HCT116 (cell line): Measurements from ENCODE around the gene SYNGR3. TPM values are rescaled to one million over a fixed set of nuclear protein-coding genes. Genes with fewer than 3 reads are reported as not detected.
"Not testable (repeated sequence)": the region's sequence is repeated elsewhere in the genome, so short reads cannot be mapped to it uniquely, and the experiment has no call there.

Source experiments
- ATAC-seq: fragments of 200-7000 bp; cut with Tn5 transposase; 2 replicates; pipeline ENCODE4 v1.9.1; 2020; ENCODE audit warnings: mild to moderate bottlenecking, moderate library complexity
- BruUV-seq: library from RNA; stranded (reverse); fragments of 400-500 nt; replicated peaks from 2 replicates; lab custom pipeline; 2021; lab: Mats Ljungman, UMichigan
- CTCF ChIA-PET: fragments of 300-600 bp; sonication (Branson Sonifier 250); formaldehyde crosslinking; loops from one replicate; lab custom pipeline; 2021; ENCODE audit warnings: antibody characterized with exemption; lab: Charles Lee
- POLR2A ChIA-PET: fragments of 300-600, 350-600 bp; sonication (Branson Sonifier 250); formaldehyde crosslinking; loops from one replicate; lab custom pipeline; 2021; ENCODE audit warnings: antibody characterized with exemption; lab: Charles Lee
- RAD21 ChIA-PET, 2 experiments: fragments of 300-600 bp; sonication (Branson Sonifier 250); formaldehyde crosslinking; loops; one replicate each; lab custom pipeline; 2023; ENCODE audit warnings: low total read pairs in 2 of 2; ENCODE audit not compliant: uncharacterized antibody in 2 of 2, unreplicated experiment in 2 of 2, low non-redundant PET in 1 of 2; lab: Charles Lee
- DNase-seq: peaks from one replicate; pipeline ENCODE4 v3.0.0-alpha.2; 2010; ENCODE audit warnings: low read depth, low spot score
- H2AFZ ChIP-seq: fragments of 200-600 bp; shearing (Covaris generic), sonication (generic); 2 replicates; pipeline ENCODE4 v1.6.1; 2017; ENCODE audit warnings: low read depth, mixed run types, mixed read lengths, antibody characterized with exemption, low read length; ENCODE audit not compliant: poor library complexity, severe bottlenecking
- H3K27ac ChIP-seq: 2 replicates; pipeline ENCODE4 v1.5.1; 2012; ENCODE audit warnings: low read depth, low read length
- H3K27me3 ChIP-seq: fragments of 200-600 bp; sonication (generic); 2 replicates; pipeline ENCODE4 v1.6.1; 2016; ENCODE audit warnings: mixed run types, low read length, mixed read lengths; ENCODE audit not compliant: insufficient read depth
- H3K36me3 ChIP-seq, 2 experiments: fragments of 200-500 bp in 1 of 2; fragments of 200-600 bp in 1 of 2; sonication (Bioruptor generic) in 1 of 2; sonication (generic) in 1 of 2; 2 replicates each; pipeline versions ENCODE4 v1.5.1 to v1.6.1; 2014 to 2016; ENCODE audit warnings: low read length in 2 of 2, inconsistent platforms in 1 of 2, mixed read lengths in 1 of 2, mixed run types in 1 of 2; ENCODE audit not compliant: insufficient read depth in 2 of 2, control insufficient read depth in 1 of 2
- H3K4me1 ChIP-seq, 2 experiments: fragments of 200-600 bp in 1 of 2; sonication (generic) in 1 of 2; 2 replicates each; pipeline versions ENCODE4 v1.5.1 to v1.6.1; 2012 to 2017; ENCODE audit warnings: low read length in 2 of 2, inconsistent platforms in 1 of 2, mild to moderate bottlenecking in 1 of 2, mixed read lengths in 1 of 2, mixed run types in 1 of 2, moderate library complexity in 1 of 2; ENCODE audit not compliant: insufficient read depth in 2 of 2, control insufficient read depth in 1 of 2
- H3K4me2 ChIP-seq: fragments of 200-600 bp; sonication (generic); 2 replicates; pipeline ENCODE4 v1.6.1; 2017; ENCODE audit warnings: mixed run types, low read length, mixed read lengths
- H3K4me3 ChIP-seq, 2 experiments: fragments of 200-600 bp in 1 of 2; sonication (generic) in 1 of 2; replicated peaks in 1 of 2; 2 replicates each; pipeline ENCODE4 v1.5.1; 2011 to 2016; ENCODE audit warnings: low read length in 2 of 2, control low read depth in 1 of 2, low read depth in 1 of 2, mild to moderate bottlenecking in 1 of 2, mixed read lengths in 1 of 2, mixed run types in 1 of 2
- H3K79me2 ChIP-seq: fragments of 200-600 bp; sonication (generic); 2 replicates; pipeline ENCODE4 v1.6.1; 2017; ENCODE audit warnings: mild to moderate bottlenecking, mixed run types, low read length, moderate library complexity, mixed read lengths; ENCODE audit not compliant: insufficient read depth
- H3K9ac ChIP-seq: fragments of 200-600 bp; sonication (generic); 2 replicates; pipeline ENCODE4 v1.6.1; 2016; ENCODE audit warnings: low read length, mixed read lengths
- H3K9me2 ChIP-seq: fragments of 200-600 bp; sonication (generic), shearing (Covaris generic); 2 replicates; pipeline ENCODE4 v1.6.1; 2017; ENCODE audit warnings: mixed run types, mild to moderate bottlenecking, moderate library complexity; ENCODE audit not compliant: insufficient read depth
- H3K9me3 ChIP-seq, 2 experiments: fragments of 200-500 bp in 1 of 2; fragments of 200-600 bp in 1 of 2; sonication (Bioruptor generic) in 1 of 2; sonication (generic) in 1 of 2; 2 replicates each; pipeline ENCODE4 v1.6.1; 2014 to 2017; ENCODE audit warnings: low read length in 2 of 2, mixed read lengths in 2 of 2, inconsistent platforms in 1 of 2, low read depth in 1 of 2, mild to moderate bottlenecking in 1 of 2, mixed run types in 1 of 2, moderate library complexity in 1 of 2; ENCODE audit not compliant: control insufficient read depth in 1 of 2, insufficient read depth in 1 of 2
- H4K20me1 ChIP-seq: fragments of 200-600 bp; sonication (generic), shearing (Covaris generic); 2 replicates; pipeline ENCODE4 v1.6.1; 2017; ENCODE audit warnings: mixed run types, mild to moderate bottlenecking, moderate library complexity; ENCODE audit not compliant: insufficient read depth
- POLR2A ChIP-seq: IDR thresholded peaks from 2 replicates; pipeline ENCODE4 v1.7.0; 2011; ENCODE audit warnings: borderline replicate concordance; ENCODE audit not compliant: insufficient read depth, insufficient read length; ENCODE audit errors: extremely low read depth
- intact Hi-C: fragments of 100-400 bp; cut with micrococcal nuclease; formaldehyde crosslinking; loops from 2 replicates; pipeline ENCODE4 v1.10.0; 2022
- total RNA-seq: library from RNA; stranded (reverse); gene quantifications from one replicate; pipeline ENCODE4 v1.2.1, GENCODE V29; 2021; ENCODE audit not compliant: unreplicated experiment

Gene SYNGR3
- total RNA-seq, 1 experiment from 2014 or later, result 11.5 TPM

DNA sequence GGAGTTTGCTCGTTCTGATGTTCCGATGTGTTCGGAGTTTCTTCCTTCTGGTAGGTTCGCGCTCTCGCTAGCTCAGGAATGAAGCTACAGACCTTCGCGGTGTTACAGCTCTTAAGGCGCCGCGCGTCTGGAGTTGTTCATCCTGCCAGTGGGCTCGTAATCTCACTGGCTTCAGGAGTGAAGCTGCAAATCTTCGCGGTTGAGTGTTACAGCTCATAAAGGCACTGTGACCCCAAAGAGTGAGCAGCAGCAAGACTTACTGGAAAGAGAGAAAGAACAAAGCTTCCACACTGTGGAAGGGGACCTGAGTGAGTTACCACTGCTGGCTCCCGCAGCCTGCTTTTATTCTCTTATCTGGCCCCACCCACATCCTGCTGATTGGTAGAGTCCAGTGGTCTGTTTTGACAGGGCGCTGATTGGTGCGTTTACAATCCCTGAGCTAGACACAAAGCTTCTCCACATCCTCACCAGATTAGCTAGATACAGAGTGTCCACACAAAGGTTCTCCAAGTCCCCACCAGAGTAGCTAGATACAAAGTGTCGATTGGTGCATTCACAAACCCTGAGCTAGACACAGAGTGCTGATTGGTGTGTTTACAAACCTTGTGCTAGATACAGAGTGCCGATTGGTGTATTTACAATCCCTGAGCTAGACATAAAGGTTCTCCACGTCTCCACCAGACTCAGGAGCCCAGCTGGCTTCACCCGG, 32.2 kb upstream of the SYNGR3 start:
- H2AFZ ChIP-seq, H3K9ac ChIP-seq, H3K27me3 ChIP-seq, DNase-seq, H3K36me3 ChIP-seq, H4K20me1 ChIP-seq, intact Hi-C loops, H3K4me2 ChIP-seq, ATAC-seq, H3K9me2 ChIP-seq, BruUV-seq, H3K4me3 ChIP-seq, H3K9me3 ChIP-seq: not testable (repeated sequence)
- peaks cover 10 to 30% of the 10 kb centered on the region in 2 experiments for H3K4me1 ChIP-seq
- peak overlapping the region; percentile 88; the same call in 1 of the 2 replicates for H3K27ac ChIP-seq
- CTCF ChIA-PET, result interaction anchor here (0.8 kb wide), 1 partner anchor 1615 kb away, joined by 3 read pairs; no protein-coding TSS in a partner anchor
- peaks cover 30% of the 10 kb centered on the region for H3K79me2 ChIP-seq
- RAD21 ChIA-PET, result interaction anchor here in 1 of 2 experiments (0.7 kb wide), 1 partner anchor 51 kb away, joined by 4 read pairs; no protein-coding TSS in a partner anchor
- TF ChIP-seq POLR2A, result peak; percentile 51
- POLR2A ChIA-PET, result interaction anchor here (1.7 kb wide), 1 partner anchor 14 kb away, joined by 8 read pairs; the partner anchor contains the start of gene MSRB1

DNA sequence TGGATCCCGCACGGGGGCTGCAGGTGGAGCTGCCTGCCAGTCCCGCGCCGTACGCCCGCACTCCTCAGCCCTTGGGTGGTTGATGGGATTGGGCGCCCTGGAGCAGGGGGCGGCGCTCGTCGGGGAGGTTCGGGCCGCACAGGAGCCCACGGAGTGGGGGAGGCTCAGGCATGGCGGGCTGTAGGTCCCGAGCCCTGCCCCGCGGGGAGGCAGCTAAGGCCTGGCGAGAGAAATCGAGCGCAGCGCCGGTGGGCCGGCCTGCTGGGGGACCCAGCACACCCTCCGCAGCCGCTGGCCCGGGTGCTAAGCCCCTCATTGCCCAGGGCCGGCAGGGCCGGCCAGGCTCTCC, 31.7 kb upstream of the SYNGR3 start:
- peaks cover 8 to 35% of the 10 kb centered on the region in 2 experiments for H3K4me1 ChIP-seq
- peak overlapping the region; percentile 88; the same call in 1 of the 2 replicates for H3K27ac ChIP-seq
- DNase-seq, H3K36me3 ChIP-seq, ATAC-seq, BruUV-seq, H3K9me2 ChIP-seq, H3K27me3 ChIP-seq, intact Hi-C loops, RAD21 ChIA-PET, H3K4me2 ChIP-seq, H3K4me3 ChIP-seq, H2AFZ ChIP-seq, H4K20me1 ChIP-seq, H3K9ac ChIP-seq, H3K9me3 ChIP-seq, CTCF ChIA-PET: not testable (repeated sequence)
- peaks cover 35% of the 10 kb centered on the region for H3K79me2 ChIP-seq
- POLR2A ChIA-PET, result interaction anchor here (1.7 kb wide), 1 partner anchor 15 kb away, joined by 8 read pairs; the partner anchor contains the start of gene MSRB1
